SK-N-SH (cell line): ENCODE data around the gene WASF2. TPM values are rescaled to one million over a fixed set of nuclear protein-coding genes. Genes with fewer than 3 reads are reported as not detected.

ENCODE experiments used
- CTCF ChIA-PET: fragments of 300-600, 350-600 bp; formaldehyde crosslinking; extraction: SDS; loops from one replicate; lab custom pipeline; 2021; lab: Yijun Ruan, JAX
- POLR2A ChIA-PET: fragments of 350-600 bp; sonication (Branson Sonifier 250); formaldehyde crosslinking; extraction: SDS; loops from one replicate; lab custom pipeline; 2020; ENCODE audit warnings: antibody characterized with exemption, inconsistent platforms; lab: Yijun Ruan, JAX
- DNase-seq: peaks from one replicate; pipeline ENCODE4 v3.0.0; 2012
- H2AFZ ChIP-seq: fragments of 200-600 bp; sonication (generic); 2 replicates; pipeline ENCODE4 v1.8.1; 2016; ENCODE audit warnings: antibody characterized with exemption, mild to moderate bottlenecking, low read depth
- H3F3A ChIP-seq: fragments of 200-600 bp; sonication (generic); replicated peaks from 2 replicates; pipeline ENCODE3; 2016; ENCODE audit warnings: antibody characterized with exemption, mild to moderate bottlenecking; ENCODE audit not compliant: insufficient read depth
- H3K27ac ChIP-seq, 2 experiments: fragments of 200-500 bp in 1 of 2; fragments of 200-600 bp in 1 of 2; sonication (Bioruptor generic) in 1 of 2; sonication (generic), shearing (Covaris generic) in 1 of 2; 2 replicates each; pipeline versions ENCODE4 v1.5.1 to v1.6.1; 2014 to 2016; ENCODE audit warnings: low read depth in 2 of 2, inconsistent platforms in 1 of 2, low read length in 1 of 2, mild to moderate bottlenecking in 1 of 2, mixed read lengths in 1 of 2
- H3K27me3 ChIP-seq: fragments of 200-600 bp; sonication (generic), shearing (Covaris generic); 2 replicates; pipeline ENCODE4 v1.6.1; 2016; ENCODE audit warnings: mixed run types; ENCODE audit not compliant: insufficient read depth
- H3K36me3 ChIP-seq, 2 experiments: fragments of 200-500 bp in 1 of 2; fragments of 200-600 bp in 1 of 2; sonication (Bioruptor generic) in 1 of 2; sonication (generic) in 1 of 2; replicated peaks in 1 of 2; 2 replicates each; pipeline versions ENCODE3 to v1.5.1; 2014 to 2016; ENCODE audit warnings: low read length in 1 of 2, mild to moderate bottlenecking in 1 of 2; ENCODE audit not compliant: insufficient read depth in 2 of 2, control insufficient read depth in 1 of 2
- H3K4me1 ChIP-seq, 2 experiments: fragments of 200-500 bp in 1 of 2; fragments of 200-600 bp in 1 of 2; sonication (Bioruptor generic) in 1 of 2; sonication (generic), shearing (Covaris generic) in 1 of 2; 2 replicates each; pipeline versions ENCODE4 v1.5.1 to v1.6.1; 2014 to 2016; ENCODE audit warnings: low read depth in 1 of 2, low read length in 1 of 2, mixed run types in 1 of 2; ENCODE audit not compliant: insufficient read depth in 2 of 2, control insufficient read depth in 1 of 2
- H3K4me2 ChIP-seq: fragments of 200-600 bp; sonication (generic), shearing (Covaris generic); 2 replicates; pipeline ENCODE4 v1.6.1; 2017; ENCODE audit warnings: mixed run types
- H3K4me3 ChIP-seq, 2 experiments: fragments of 200-500 bp in 1 of 2; fragments of 200-600 bp in 1 of 2; sonication (Bioruptor generic) in 1 of 2; sonication (generic), shearing (Covaris generic) in 1 of 2; 2 replicates each; pipeline versions ENCODE4 v1.5.1 to v1.8.1; 2014 to 2016; ENCODE audit warnings: low read depth in 2 of 2, inconsistent platforms in 1 of 2, low read length in 1 of 2, mild to moderate bottlenecking in 1 of 2, mixed read lengths in 1 of 2, moderate library complexity in 1 of 2
- H3K79me2 ChIP-seq: fragments of 200-600 bp; sonication (generic); 2 replicates; pipeline ENCODE4 v1.8.1; 2017; ENCODE audit warnings: mild to moderate bottlenecking; ENCODE audit not compliant: insufficient read depth
- H3K9ac ChIP-seq: fragments of 200-600 bp; sonication (generic); 2 replicates; pipeline ENCODE4 v1.6.1; 2017; ENCODE audit warnings: mixed run types
- H3K9me2 ChIP-seq: fragments of 200-600 bp; sonication (generic); 2 replicates; pipeline ENCODE4 v1.6.1; 2017; ENCODE audit warnings: mixed run types
- H3K9me3 ChIP-seq: fragments of 200-600 bp; sonication (generic); 2 replicates; pipeline ENCODE4 v1.6.1; 2017; ENCODE audit warnings: mixed run types, mild to moderate bottlenecking, moderate library complexity
- H4K20me1 ChIP-seq: fragments of 200-600 bp; sonication (generic); 2 replicates; pipeline ENCODE4 v1.6.1; 2017; ENCODE audit warnings: mild to moderate bottlenecking, mixed run types; ENCODE audit not compliant: insufficient read depth
- CHD2 ChIP-seq: fragments of 150-350 bp; IDR thresholded peaks from 2 replicates; pipeline ENCODE4 v1.6.1; 2018; ENCODE audit warnings: low read length; ENCODE audit not compliant: partially characterized antibody
- ELF1 ChIP-seq: IDR thresholded peaks from 2 replicates; pipeline ENCODE4 v1.4.0; 2012
- EP300 ChIP-seq, 2 experiments: IDR thresholded peaks; 2 replicates each; pipeline versions ENCODE4 v1.4.0 to v1.6.1; 2012; ENCODE audit warnings: borderline replicate concordance in 1 of 2, low read depth in 1 of 2, low read length in 1 of 2
- FOSL2 ChIP-seq: IDR thresholded peaks from 2 replicates; pipeline ENCODE4 v1.4.0; 2012; ENCODE audit warnings: low read depth, mild to moderate bottlenecking, moderate library complexity, borderline replicate concordance
- IRF3 ChIP-seq: fragments of 150-350 bp; IDR thresholded peaks from 2 replicates; pipeline ENCODE4 v1.6.1; 2016; ENCODE audit warnings: mild to moderate bottlenecking, low read depth, low read length
- PBX3 ChIP-seq: IDR thresholded peaks from 2 replicates; pipeline ENCODE4; 2012
- RAD21 ChIP-seq: IDR thresholded peaks from 2 replicates; pipeline ENCODE4 v1.6.1; 2012; ENCODE audit warnings: mild to moderate bottlenecking, low read length
- RCOR1 ChIP-seq: fragments of 150-350 bp; IDR thresholded peaks from 2 replicates; pipeline ENCODE4 v1.6.1; 2017; ENCODE audit warnings: antibody characterized with exemption, low read length
- RXRA ChIP-seq: IDR thresholded peaks from 2 replicates; pipeline ENCODE4 v1.4.0; 2012; ENCODE audit warnings: low read depth, mild to moderate bottlenecking, borderline replicate concordance
- SMC3 ChIP-seq: IDR thresholded peaks from 2 replicates; pipeline ENCODE4 v1.6.1; 2012; ENCODE audit warnings: low read depth, low read length, improper control_type of control experiment
- TEAD4 ChIP-seq: IDR thresholded peaks from 2 replicates; pipeline ENCODE4 v1.4.0; 2012; ENCODE audit warnings: mild to moderate bottlenecking, borderline replicate concordance; ENCODE audit not compliant: insufficient read depth
- USF1 ChIP-seq: IDR thresholded peaks from 2 replicates; pipeline ENCODE4 v1.4.0; 2012; ENCODE audit warnings: low read depth, borderline replicate concordance
- YY1 ChIP-seq: IDR thresholded peaks from 2 replicates; pipeline ENCODE4 v1.4.0; 2012; ENCODE audit warnings: low read depth, mild to moderate bottlenecking
- ZBTB33 ChIP-seq: IDR thresholded peaks from 2 replicates; pipeline ENCODE4 v1.4.0; 2012; ENCODE audit warnings: low read depth, borderline replicate concordance
- WGBS: methylation state at CpG from one replicate; pipeline ENCODE4 v1.1.6; 2017; ENCODE audit warnings: low lambda C conversion rate; 5-methylcytosine and 5-hydroxymethylcytosine counted together
- polyA plus RNA-seq, 3 experiments: library from polyadenylated mRNA; depleted of rRNA; stranded (reverse); fragments of >200 nt; gene quantifications; 2 replicates each; pipeline ENCODE4 v1.2.3, GENCODE V29; 2012

The WASF2 gene
- polyA plus RNA-seq, 1 of the 3 experiments (the other 2 are of a cell fraction) = 27.1 TPM

- TF ChIP-seq EP300 (IDR thresholded peaks at IDR 0.05; ENCODE audit: borderline replicate concordance in 1 of 2, low read depth in 1 of 2, low read length in 1 of 2) (no peak), IRF3 (no peak), CHD2 (no peak), PBX3 (no peak), SMC3 (no peak), TEAD4 (no peak), ELF1 (no peak), USF1 (no peak), RAD21 (no peak), RXRA (no peak), FOSL2 (no peak), ZBTB33 (no peak), RCOR1 (no peak), YY1 (no peak)
- Histone ChIP-seq H3K4me1 (peaks cover under 1 to 2% of the 10 kb centered on the region in 2 experiments; a peak in 2 of 4 replicates), H3K9me3 (no peaks in the 10 kb centered on the region), H3K9ac (no peak overlapping the region), H3K4me2 (no peak overlapping the region), H3K79me2 (no peaks in the 10 kb centered on the region), H3K4me3 (no peak overlapping the region), H3K9me2 (no peaks in the 10 kb centered on the region), H3K27ac (no peak overlapping the region), H3K36me3 (no peaks in the 10 kb centered on the region), H3F3A (peaks cover 3% of the 10 kb centered on the region), H2AFZ (no peak overlapping the region), H3K27me3 (no peaks in the 10 kb centered on the region), H4K20me1 (no peaks in the 10 kb centered on the region)
- 93% methylated on average over 18 of the region's 19 CpGs for WGBS
- ChIA-PET CTCF (interaction anchor here (0.7 to 9.6 kb wide), 5 partner anchors 11 to 75 kb away, joined by 3 to 154 read pairs (median 14); partner anchors contain the start of gene CD164L2), POLR2A (no interaction called here)
- no peak for DNase-seq
Measured at GRCh38 chr1:27372022-27372807, 117.8 kb downstream of the WASF2 start.
